A673 (cell line): ENCODE results near the gene TGIF2. TPM values are rescaled to one million over a fixed set of nuclear protein-coding genes. Genes with fewer than 3 reads are reported as not detected.
"Not testable (repeated sequence)": the region's sequence is repeated elsewhere in the genome, so short reads cannot be mapped to it uniquely, and the experiment has no call there.

ENCODE experiments used
- BruUV-seq: library from RNA; stranded (reverse); fragments of 400-500 nt; replicated peaks from 2 replicates; lab custom pipeline; 2021; lab: Mats Ljungman, UMichigan
- CTCF ChIA-PET: fragments of 300-600 bp; sonication (Branson Sonifier 250); formaldehyde crosslinking; loops from one replicate; lab custom pipeline; 2022; ENCODE audit warnings: antibody characterized with exemption; lab: Charles Lee
- POLR2A ChIA-PET: fragments of 300-600 bp; sonication (Branson Sonifier 250); formaldehyde crosslinking; loops from one replicate; lab custom pipeline; 2022; ENCODE audit warnings: antibody characterized with exemption; ENCODE audit not compliant: low non-redundant PET; lab: Charles Lee
- DNase-seq: peaks from one replicate; pipeline ENCODE4 v3.0.0-alpha.2; 2015; ENCODE audit warnings: low spot score
- H3K27ac ChIP-seq: fragments of 200-600 bp; sonication (generic); 2 replicates; pipeline ENCODE4 v1.5.1; 2016; ENCODE audit warnings: mixed run types, low read depth, mild to moderate bottlenecking, mixed read lengths, antibody characterized with exemption, low read length; ENCODE audit not compliant: poor library complexity, severe bottlenecking
- H3K27me3 ChIP-seq: fragments of 200-600 bp; sonication (generic); replicated peaks from 2 replicates; pipeline ENCODE4 v1.6.1; 2017; ENCODE audit warnings: mixed run types, low read depth, mild to moderate bottlenecking, mixed read lengths, antibody characterized with exemption, low read length; ENCODE audit not compliant: insufficient read depth, poor library complexity
- H3K36me3 ChIP-seq: fragments of 200-600 bp; sonication (generic); 2 replicates; pipeline ENCODE4 v1.6.1; 2016; ENCODE audit warnings: mixed run types, mild to moderate bottlenecking, mixed read lengths, antibody characterized with exemption, low read length; ENCODE audit not compliant: insufficient read depth, poor library complexity, severe bottlenecking
- H3K4me1 ChIP-seq: fragments of 200-600 bp; sonication (generic); 2 replicates; pipeline ENCODE4 v1.6.1; 2017; ENCODE audit warnings: mixed run types, mild to moderate bottlenecking, mixed read lengths, antibody characterized with exemption, low read length; ENCODE audit not compliant: insufficient read depth, poor library complexity, severe bottlenecking
- H3K4me3 ChIP-seq: fragments of 200-600 bp; sonication (generic); 2 replicates; pipeline ENCODE4 v1.5.1; 2016; ENCODE audit warnings: low read depth, mixed run types, mild to moderate bottlenecking, mixed read lengths, low read length; ENCODE audit not compliant: poor library complexity, severe bottlenecking
- H3K9me3 ChIP-seq: fragments of 200-600 bp; sonication (generic); 2 replicates; pipeline ENCODE4 v1.6.1; 2016; ENCODE audit warnings: mixed run types, low read depth, mild to moderate bottlenecking, mixed read lengths, antibody characterized with exemption, low read length; ENCODE audit not compliant: poor library complexity, severe bottlenecking
- EZH2 ChIP-seq: fragments of 200-600 bp; sonication (generic); IDR thresholded peaks from 2 replicates; pipeline ENCODE4 v1.6.1; 2017; ENCODE audit warnings: borderline replicate concordance, low read depth, mild to moderate bottlenecking, mixed read lengths, antibody characterized with exemption, low read length; ENCODE audit not compliant: poor library complexity, severe bottlenecking
- intact Hi-C: fragments of 100-400 bp; cut with micrococcal nuclease; formaldehyde crosslinking; loops from one replicate; pipeline ENCODE4 v1.10.0; 2022; ENCODE audit not compliant: unreplicated experiment
- total RNA-seq: library from RNA; stranded (reverse); gene quantifications from 2 replicates; pipeline ENCODE4 v1.2.3, GENCODE V29; 2021
- TF ChIP-seq, protein P1 (sequence below): fragments of 300-800, 200-600 bp; sonication (generic); conservative IDR thresholded peaks from 2 replicates; pipeline ENCODE4 v1.5.1; 2017; ENCODE audit warnings: low read depth, mild to moderate bottlenecking, antibody characterized with exemption, low read length, moderate library complexity, mixed read lengths

Gene TGIF2
- total RNA-seq, 1 experiment from 2014 or later: 59.0 TPM

DNA sequence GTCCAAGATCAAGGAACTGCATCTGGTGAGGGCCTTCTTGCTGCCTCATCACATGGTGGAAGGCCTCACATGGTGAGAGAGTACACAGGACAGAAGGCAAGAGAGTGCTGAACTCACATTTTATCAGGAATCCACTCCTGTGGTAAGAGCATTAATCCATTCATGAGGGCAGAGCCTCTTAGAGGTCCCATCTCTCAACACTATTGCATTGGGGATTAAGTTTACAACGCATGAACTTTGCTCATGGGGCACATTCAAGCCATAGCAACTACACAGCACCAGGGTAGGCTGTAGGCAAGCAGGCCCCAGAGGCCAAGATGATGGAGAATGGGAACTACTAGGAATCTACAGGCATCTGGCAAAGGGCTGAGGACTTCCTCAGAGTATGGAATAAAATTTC is 10.0 kb upstream of the TGIF2 start:
- no peak overlapping the region for H3K27ac ChIP-seq
- CTCF ChIA-PET: no interaction called here

DNA sequence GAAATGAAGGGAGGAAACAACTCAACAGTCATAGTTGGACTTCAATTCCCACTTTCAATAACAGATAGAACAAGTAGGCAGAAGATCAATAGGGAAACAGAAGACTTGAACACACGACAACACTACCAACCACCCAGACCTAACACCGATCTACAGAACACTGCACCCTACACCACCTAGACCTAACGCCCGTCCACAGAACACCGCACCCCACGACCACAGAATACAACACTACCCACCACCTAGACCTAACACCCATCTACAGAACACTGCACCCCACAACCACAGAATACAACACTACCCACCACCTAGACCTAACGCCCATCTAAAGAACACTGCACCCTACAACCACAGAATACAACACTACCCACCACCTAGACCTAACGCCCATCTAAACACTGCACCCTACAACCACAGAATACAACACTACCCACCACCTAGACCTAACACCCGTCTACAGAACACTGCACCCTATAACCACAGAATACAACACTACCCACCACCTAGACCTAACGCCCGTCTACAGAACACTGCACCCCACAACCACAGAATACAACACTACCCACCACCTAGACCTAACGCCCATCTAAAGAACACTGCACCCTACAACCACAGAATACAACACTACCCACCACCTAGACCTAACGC is 9.2 kb upstream of the TGIF2 start:
- DNase-seq, H3K4me1 ChIP-seq, H3K27ac ChIP-seq, POLR2A ChIA-PET, H3K9me3 ChIP-seq, H3K4me3 ChIP-seq, intact Hi-C loops, BruUV-seq, H3K36me3 ChIP-seq, H3K27me3 ChIP-seq, CTCF ChIA-PET: not testable (repeated sequence)

More for the DNA sequence above, 10.0 kb upstream of the TGIF2 start:
- intact Hi-C loops: no loop called here
- H3K27me3 ChIP-seq: no peaks in the 10 kb centered on the region
- POLR2A ChIA-PET: no interaction called here
- no peak for DNase-seq
- H3K9me3 ChIP-seq: peaks cover 7% of the 10 kb centered on the region
- no peak for TF ChIP-seq EZH2
- TF ChIP-seq, protein P1, sequence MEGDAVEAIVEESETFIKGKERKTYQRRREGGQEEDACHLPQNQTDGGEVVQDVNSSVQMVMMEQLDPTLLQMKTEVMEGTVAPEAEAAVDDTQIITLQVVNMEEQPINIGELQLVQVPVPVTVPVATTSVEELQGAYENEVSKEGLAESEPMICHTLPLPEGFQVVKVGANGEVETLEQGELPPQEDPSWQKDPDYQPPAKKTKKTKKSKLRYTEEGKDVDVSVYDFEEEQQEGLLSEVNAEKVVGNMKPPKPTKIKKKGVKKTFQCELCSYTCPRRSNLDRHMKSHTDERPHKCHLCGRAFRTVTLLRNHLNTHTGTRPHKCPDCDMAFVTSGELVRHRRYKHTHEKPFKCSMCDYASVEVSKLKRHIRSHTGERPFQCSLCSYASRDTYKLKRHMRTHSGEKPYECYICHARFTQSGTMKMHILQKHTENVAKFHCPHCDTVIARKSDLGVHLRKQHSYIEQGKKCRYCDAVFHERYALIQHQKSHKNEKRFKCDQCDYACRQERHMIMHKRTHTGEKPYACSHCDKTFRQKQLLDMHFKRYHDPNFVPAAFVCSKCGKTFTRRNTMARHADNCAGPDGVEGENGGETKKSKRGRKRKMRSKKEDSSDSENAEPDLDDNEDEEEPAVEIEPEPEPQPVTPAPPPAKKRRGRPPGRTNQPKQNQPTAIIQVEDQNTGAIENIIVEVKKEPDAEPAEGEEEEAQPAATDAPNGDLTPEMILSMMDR: no peak
- H3K4me1 ChIP-seq: no peaks in the 10 kb centered on the region
- BruUV-seq: no TSS peak
- no peak overlapping the region for H3K4me3 ChIP-seq
- no peaks in the 10 kb centered on the region for H3K36me3 ChIP-seq

DNA sequence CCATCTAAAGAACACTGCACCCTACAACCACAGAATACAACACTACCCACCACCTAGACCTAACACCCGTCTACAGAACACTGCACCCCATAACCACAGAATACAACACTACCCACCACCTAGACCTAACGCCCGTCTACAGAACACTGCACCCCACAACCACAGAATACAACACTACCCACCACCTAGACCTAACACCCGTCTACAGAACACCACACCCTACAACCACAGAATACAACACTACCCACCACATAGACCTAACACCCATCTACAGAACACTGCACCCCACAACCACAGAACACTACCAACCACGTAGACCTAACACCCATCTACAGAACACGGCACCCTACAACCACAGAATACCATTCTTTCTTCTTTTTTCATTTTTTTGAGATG is 8.7 kb upstream of the TGIF2 start:
- BruUV-seq, H3K4me3 ChIP-seq, POLR2A ChIA-PET, H3K36me3 ChIP-seq, H3K4me1 ChIP-seq, H3K27ac ChIP-seq, H3K27me3 ChIP-seq, H3K9me3 ChIP-seq, CTCF ChIA-PET, DNase-seq, intact Hi-C loops: not testable (repeated sequence)

DNA sequence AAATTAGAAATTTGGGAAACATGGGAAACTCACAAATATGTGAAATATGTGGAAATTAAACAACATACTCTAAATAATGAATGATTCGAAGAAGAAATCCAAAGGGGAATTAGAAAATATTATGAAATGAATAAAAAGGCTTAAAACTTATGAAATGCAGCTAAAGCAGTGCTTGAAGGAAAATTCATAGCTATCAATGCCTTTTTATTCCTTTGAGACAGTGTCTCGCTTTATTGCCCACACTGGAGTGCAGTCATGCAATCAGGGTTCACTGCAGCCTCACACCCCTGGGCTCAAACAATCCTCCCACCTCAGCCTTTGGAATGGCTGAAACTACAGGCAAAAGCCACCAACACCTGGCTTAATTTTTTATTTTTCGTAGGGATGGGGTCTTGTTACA is 7.9 kb upstream of the TGIF2 start:
- H3K36me3 ChIP-seq: no peaks in the 10 kb centered on the region
- ChIA-PET POLR2A (no interaction called here), CTCF (no interaction called here)
- no peak overlapping the region for H3K27ac ChIP-seq
- H3K27me3 ChIP-seq: no peaks in the 10 kb centered on the region
- no peak for DNase-seq
- no peak overlapping the region for H3K4me3 ChIP-seq
- TF ChIP-seq EZH2: no peak
- TF ChIP-seq, protein P1: no peak
- peaks cover 7% of the 10 kb centered on the region for H3K9me3 ChIP-seq
- H3K4me1 ChIP-seq: no peaks in the 10 kb centered on the region
- intact Hi-C loops: no loop called here
- BruUV-seq: no TSS peak
